Kidney epithelial cell (primary cell): ENCODE measurements around the gene MEAF6. TPM values are rescaled to one million over a fixed set of nuclear protein-coding genes. Genes with fewer than 3 reads are reported as not detected.

Experiments used
- DNase-seq: peaks from one replicate; pipeline ENCODE4 v3.0.0-alpha.2; 2010; ENCODE audit warnings: low read depth
- H3K27me3 ChIP-seq: 2 replicates; pipeline ENCODE4 v1.6.0; 2011; ENCODE audit warnings: low read length; ENCODE audit not compliant: control insufficient read depth, insufficient read depth
- H3K36me3 ChIP-seq: 2 replicates; pipeline ENCODE4 v1.5.1; 2011; ENCODE audit warnings: low read length; ENCODE audit not compliant: control insufficient read depth, insufficient read depth
- H3K4me3 ChIP-seq: 2 replicates; pipeline ENCODE4 v1.5.1; 2011; ENCODE audit warnings: low read depth, mild to moderate bottlenecking, control low read depth, low read length
- CTCF ChIP-seq: IDR thresholded peaks from 2 replicates; pipeline ENCODE4 v1.5.1; 2011; ENCODE audit warnings: mild to moderate bottlenecking, moderate library complexity, low read length, control low read depth, inconsistent platforms; ENCODE audit not compliant: insufficient read depth, poor library complexity, severe bottlenecking
- total RNA-seq: library from RNA; depleted of rRNA; stranded (reverse); fragments of >200 nt; gene quantifications from 2 replicates; pipeline ENCODE4 v1.2.3, GENCODE V29; 2015

Gene MEAF6
- total RNA-seq, 1 donor from 2014 or later = 88.1 TPM

- Histone ChIP-seq H3K36me3 (no peaks in the 10 kb centered on the region), H3K27me3 (peaks cover 11% of the 10 kb centered on the region), H3K4me3 (no peak overlapping the region)
- DNase-seq = no peak
- TF ChIP-seq CTCF = no peak
Observed at GRCh38 chr1:37446874-37447273, 67.7 kb downstream of the MEAF6 start.

DNA sequence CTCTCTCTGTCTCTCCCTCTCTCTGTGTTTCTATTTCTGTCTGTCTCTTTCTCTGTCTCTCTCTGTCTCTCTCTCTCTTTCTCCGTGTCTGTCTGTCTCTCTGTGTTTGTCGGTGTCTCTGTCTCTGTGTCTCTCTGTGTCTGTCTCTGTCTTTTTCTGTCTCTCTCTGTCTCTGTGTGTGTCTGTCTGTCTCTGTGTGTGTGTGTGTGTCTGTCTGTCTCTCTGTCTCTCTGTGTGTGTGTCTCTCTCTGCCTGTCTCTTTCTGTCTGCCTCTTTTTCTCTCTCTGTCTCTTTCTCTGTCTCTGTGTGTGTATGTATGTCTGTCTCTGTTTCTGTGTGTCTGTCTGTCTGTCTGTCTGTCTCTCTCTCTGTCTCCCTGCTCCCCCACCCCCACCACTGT is 71.9 kb downstream of the MEAF6 start:
- TF ChIP-seq CTCF = no peak
- H3K4me3 ChIP-seq = no peak overlapping the region
- peaks cover 18% of the 10 kb centered on the region for H3K27me3 ChIP-seq
- H3K36me3 ChIP-seq = no peaks in the 10 kb centered on the region
- no peak for DNase-seq

Other genes with a start within 250 kb of the MEAF6 start
- 34.2 and 38.3 TPM in 2 replicates for gene ZC3H12A, start 40.2 kb downstream of the MEAF6 start, total RNA-seq
- gene SNIP1, start 39.5 kb upstream of the MEAF6 start, total RNA-seq = 18.3 and 19.3 TPM in 2 replicates
- gene DNALI1, start 42.2 kb upstream of the MEAF6 start, total RNA-seq = 8.7 and 12.9 TPM in 2 replicates
- 47.8 and 52.6 TPM in 2 replicates for gene GNL2, start 81.2 kb upstream of the MEAF6 start, total RNA-seq
- 0.08 and 0.14 TPM in 2 replicates for gene RSPO1, start 120.1 kb upstream of the MEAF6 start, total RNA-seq
- gene CDCA8, start 177.8 kb upstream of the MEAF6 start, total RNA-seq = 3.1 and 4.0 TPM in 2 replicates